Panc1 (cell line): Measurements from ENCODE around the gene SPATA1. TPM values are rescaled to one million over a fixed set of nuclear protein-coding genes. Genes with fewer than 3 reads are reported as not detected.

ENCODE experiments used
- ATAC-seq: fragments of 200-7000 bp; cut with Tn5 transposase; 2 replicates; pipeline ENCODE4 v1.9.1; 2020; ENCODE audit warnings: mild to moderate bottlenecking, moderate library complexity
- BruUV-seq: library from RNA; stranded (reverse); fragments of 400-500 nt; replicated peaks from 2 replicates; lab custom pipeline; 2021; lab: Mats Ljungman, UMichigan
- CTCF ChIA-PET: fragments of 300-600 bp; sonication (Branson Sonifier 250); formaldehyde crosslinking; loops from one replicate; lab custom pipeline; 2022; ENCODE audit warnings: antibody characterized with exemption; lab: Charles Lee
- POLR2A ChIA-PET: fragments of 300-600 bp; sonication (Branson Sonifier 250); formaldehyde crosslinking; loops from one replicate; lab custom pipeline; 2022; ENCODE audit warnings: antibody characterized with exemption; lab: Charles Lee
- DNase-seq: peaks from one replicate; pipeline ENCODE4 v3.0.0-alpha.2; 2010; ENCODE audit warnings: low read depth, low spot score
- H3K27ac ChIP-seq: 2 replicates; pipeline ENCODE4 v1.5.1; 2011; ENCODE audit warnings: mild to moderate bottlenecking, low read length, inconsistent platforms
- H3K27me3 ChIP-seq: fragments of 200-500 bp; sonication (Bioruptor generic); 2 replicates; pipeline ENCODE4 v1.6.0; 2014; ENCODE audit warnings: low read length, inconsistent platforms; ENCODE audit not compliant: control insufficient read depth, insufficient read depth
- H3K36me3 ChIP-seq: fragments of 200-500 bp; sonication (Bioruptor generic); 2 replicates; pipeline ENCODE4 v1.5.1; 2014; ENCODE audit warnings: inconsistent platforms, mild to moderate bottlenecking, low read length, moderate library complexity; ENCODE audit not compliant: control insufficient read depth, insufficient read depth
- H3K4me1 ChIP-seq: 2 replicates; pipeline ENCODE4 v1.5.1; 2011; ENCODE audit warnings: inconsistent platforms, mild to moderate bottlenecking, low read length, moderate library complexity; ENCODE audit not compliant: control insufficient read depth, insufficient read depth
- H3K4me3 ChIP-seq, 2 experiments: 2 replicates each; pipeline ENCODE4 v1.5.1; 2011 to 2012; ENCODE audit warnings: low read depth in 2 of 2, low read length in 2 of 2, mild to moderate bottlenecking in 2 of 2, inconsistent platforms in 1 of 2, moderate library complexity in 1 of 2
- H3K9me3 ChIP-seq: fragments of 200-500 bp; sonication (Bioruptor generic); 2 replicates; pipeline ENCODE4 v1.5.1; 2014; ENCODE audit warnings: low read depth, mild to moderate bottlenecking, inconsistent platforms, low read length, moderate library complexity; ENCODE audit not compliant: control insufficient read depth, insufficient read depth
- CTCF ChIP-seq: fragments of 450-650 bp; IDR thresholded peaks from 2 replicates; pipeline ENCODE4 v1.5.1; 2017; ENCODE audit warnings: mild to moderate bottlenecking
- POLR2AphosphoS5 ChIP-seq: IDR thresholded peaks from 2 replicates; pipeline ENCODE4 v1.6.1; 2012; ENCODE audit warnings: mild to moderate bottlenecking, low read depth, low read length, moderate library complexity
- REST ChIP-seq, 2 experiments: IDR thresholded peaks; 2 replicates each; pipeline ENCODE4 v1.6.1; 2011 to 2012; ENCODE audit warnings: low read depth in 2 of 2, control low read depth in 1 of 2, low read length in 1 of 2, mild to moderate bottlenecking in 1 of 2, moderate library complexity in 1 of 2; ENCODE audit not compliant: insufficient read depth in 1 of 2
- SIN3A ChIP-seq: IDR thresholded peaks from 2 replicates; pipeline ENCODE4 v1.6.1; 2012; ENCODE audit warnings: low read depth, mild to moderate bottlenecking, low read length, moderate library complexity, borderline replicate concordance; ENCODE audit not compliant: insufficient read depth
- TCF7L2 ChIP-seq: IDR thresholded peaks from 2 replicates; pipeline ENCODE4 v1.6.1; 2011; ENCODE audit warnings: mild to moderate bottlenecking, low read depth, low read length, inconsistent platforms
- in situ Hi-C: cut with HindIII; loops from 2 replicates; pipeline ENCODE4 v1.10.0; 2016; ENCODE audit warnings: low sequenced_read_pairs, low pct_unique_long_range_greater_than_20kb
- intact Hi-C: fragments of 100-400 bp; cut with micrococcal nuclease; formaldehyde crosslinking; loops from one replicate; pipeline ENCODE4 v1.10.0; 2022; ENCODE audit not compliant: unreplicated experiment
- total RNA-seq: library from RNA; stranded (reverse); gene quantifications from one replicate; pipeline ENCODE4 v1.2.1, GENCODE V29; 2021; ENCODE audit not compliant: unreplicated experiment

The SPATA1 gene
- total RNA-seq, 1 experiment from 2014 or later = 5.0 TPM

DNA sequence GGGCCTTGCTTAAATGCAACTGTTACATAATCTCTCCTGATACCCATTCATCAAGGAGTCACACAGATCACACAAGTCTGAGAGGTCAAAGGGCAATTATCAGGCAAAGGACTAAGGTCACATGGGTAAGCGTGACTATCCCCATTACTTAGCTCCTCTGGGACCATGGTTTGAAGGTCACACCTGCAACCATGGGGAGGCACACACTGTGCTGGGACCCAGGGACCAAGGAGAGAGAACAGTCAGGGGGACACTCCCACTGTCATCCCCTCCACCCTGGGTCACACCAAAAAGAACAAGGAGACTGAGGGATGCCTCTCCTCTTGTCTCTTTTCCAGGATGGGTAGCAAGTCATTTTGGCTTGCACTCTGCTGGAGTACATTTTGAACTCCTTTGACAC is 99.0 kb downstream of the SPATA1 start:
- in situ Hi-C loops = loop anchor here (25.0 kb wide), 1 partner anchor 693 kb away; no protein-coding TSS in a partner anchor
- Histone ChIP-seq H3K4me3 (no peak overlapping the region), H3K36me3 (no peaks in the 10 kb centered on the region), H3K27ac (peak overlapping the region; percentile 82), H3K4me1 (peaks cover 41% of the 10 kb centered on the region), H3K9me3 (0 out of 2 replicates have a peak, but pooled peaks cover 4% of the 10 kb centered on the region), H3K27me3 (no peaks in the 10 kb centered on the region)
- TF ChIP-seq CTCF = no peak
- TF ChIP-seq SIN3A = no peak
- no peak for TF ChIP-seq TCF7L2
- TF ChIP-seq REST (IDR thresholded peaks at IDR 0.05; ENCODE audit: insufficient read depth in 1 of 2, low read depth in 2 of 2, low read length in 1 of 2) = no peak
- TF ChIP-seq POLR2AphosphoS5 = no peak
- intact Hi-C loops = loop anchor here (10.0 kb wide), 1 partner anchor 700 kb away; no protein-coding TSS in a partner anchor
- BruUV-seq = no TSS peak
- POLR2A ChIA-PET = interaction anchor here (0.6 to 1.8 kb wide), 3 partner anchors 67 to 158 kb away, joined by 4 to 11 read pairs (median 9); partner anchors contain the start of genes GNG5 and SPATA1
- DNase-seq (no peak), ATAC-seq (no peak)
- CTCF ChIA-PET = interaction anchor here (0.5 to 3.4 kb wide), 15 partner anchors 12 to 460 kb away, joined by 3 to 16 read pairs (median 4); partner anchors contain the start of genes GNG5 and SPATA1

DNA sequence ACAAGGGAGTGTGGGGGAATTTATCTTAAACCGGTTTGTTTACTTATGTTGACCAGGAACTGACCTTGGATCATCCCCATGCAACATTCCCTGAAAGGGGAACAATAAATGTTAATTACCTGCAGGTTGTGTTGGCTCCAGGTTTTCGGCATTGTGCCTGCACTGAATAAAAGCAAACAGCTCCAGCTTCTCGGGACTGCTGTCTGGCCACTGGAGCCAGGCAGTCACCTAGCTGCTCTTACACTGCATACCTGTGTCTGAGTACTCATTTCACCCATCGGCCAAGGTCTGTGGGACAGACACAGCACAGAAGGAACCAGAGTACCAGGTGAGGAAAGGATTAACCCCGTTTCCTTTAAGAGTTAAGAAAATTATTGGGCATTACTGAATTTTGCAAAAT is 100.8 kb downstream of the SPATA1 start:
- intact Hi-C loops = loop anchor here (10.0 kb wide), 1 partner anchor 702 kb away; no protein-coding TSS in a partner anchor
- POLR2A ChIA-PET = interaction anchor here (0.6 to 0.7 kb wide), 2 partner anchors 15 to 76 kb away, joined by 3 read pairs; no protein-coding TSS in a partner anchor
- Histone ChIP-seq H3K9me3 (peaks cover 4% of the 10 kb centered on the region; the same call in 1 of the 2 replicates), H3K36me3 (no peaks in the 10 kb centered on the region), H3K27me3 (no peaks in the 10 kb centered on the region), H3K4me3 (no peak overlapping the region), H3K4me1 (peaks cover 39% of the 10 kb centered on the region), H3K27ac (0 out of 2 replicates have a peak overlapping the region, but pooled peaks have one; percentile 3)
- in situ Hi-C loops = loop anchor here (25.0 kb wide), 1 partner anchor 695 kb away; no protein-coding TSS in a partner anchor
- DNase-seq (no peak), ATAC-seq (no peak)
- BruUV-seq = no TSS peak
- CTCF ChIA-PET = interaction anchor here (1.3 to 2.2 kb wide), 2 partner anchors 13 to 147 kb away, joined by 5 to 6 read pairs; no protein-coding TSS in a partner anchor
- no peak for TF ChIP-seq POLR2AphosphoS5
- no peak for TF ChIP-seq CTCF
- TF ChIP-seq SIN3A = no peak
- TF ChIP-seq TCF7L2 = no peak
- TF ChIP-seq REST (IDR thresholded peaks at IDR 0.05; ENCODE audit: insufficient read depth in 1 of 2, low read depth in 2 of 2, low read length in 1 of 2) = no peak
